ENCODE results near the gene HES2.
"Not testable (repeated sequence)": the region's sequence is repeated elsewhere in the genome, so short reads cannot be mapped to it uniquely, and the experiment has no call there.

Gene HES2, protein sequence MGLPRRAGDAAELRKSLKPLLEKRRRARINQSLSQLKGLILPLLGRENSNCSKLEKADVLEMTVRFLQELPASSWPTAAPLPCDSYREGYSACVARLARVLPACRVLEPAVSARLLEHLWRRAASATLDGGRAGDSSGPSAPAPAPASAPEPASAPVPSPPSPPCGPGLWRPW

DNA sequence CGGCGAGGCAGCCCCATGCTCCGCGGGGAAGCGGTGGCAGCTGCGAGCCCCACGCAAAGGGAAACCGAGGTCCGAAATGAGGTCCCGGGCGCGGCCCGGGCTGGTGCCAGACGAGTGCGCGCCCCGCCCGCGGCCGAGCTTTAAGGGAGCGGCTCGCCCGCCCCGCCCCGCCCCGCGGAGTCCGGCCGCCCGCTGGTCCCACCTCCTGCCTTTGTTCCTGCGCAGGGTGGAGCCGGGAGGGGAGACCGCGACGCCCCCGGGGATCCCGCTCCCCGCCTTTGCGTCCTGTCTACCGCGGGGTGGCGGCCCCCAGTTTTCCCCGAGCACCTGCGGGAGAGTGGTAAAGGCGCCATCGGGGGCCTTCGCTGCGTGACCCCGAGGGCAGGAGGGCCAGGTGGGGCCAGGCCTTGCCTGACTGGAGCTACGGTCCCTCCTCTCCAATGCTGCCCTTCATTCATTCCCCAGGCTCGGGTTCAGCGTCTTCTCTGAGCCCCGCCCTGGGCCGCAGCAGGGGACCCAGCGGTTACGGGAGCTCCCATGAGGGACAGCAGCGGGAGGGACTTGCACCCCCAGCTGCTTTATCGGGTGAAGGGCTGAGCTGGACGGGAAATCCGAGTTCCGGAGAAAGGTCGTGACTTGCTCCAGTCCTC, at the start of gene HES2:
Gene HES2, minus strand, starts transcription at position 116 of the 650 bp plus-strand sequence. Its CDS starts 99 bp downstream, at position 17.
- ATAC-seq: no peak
- no peak for DNase-seq

DNA sequence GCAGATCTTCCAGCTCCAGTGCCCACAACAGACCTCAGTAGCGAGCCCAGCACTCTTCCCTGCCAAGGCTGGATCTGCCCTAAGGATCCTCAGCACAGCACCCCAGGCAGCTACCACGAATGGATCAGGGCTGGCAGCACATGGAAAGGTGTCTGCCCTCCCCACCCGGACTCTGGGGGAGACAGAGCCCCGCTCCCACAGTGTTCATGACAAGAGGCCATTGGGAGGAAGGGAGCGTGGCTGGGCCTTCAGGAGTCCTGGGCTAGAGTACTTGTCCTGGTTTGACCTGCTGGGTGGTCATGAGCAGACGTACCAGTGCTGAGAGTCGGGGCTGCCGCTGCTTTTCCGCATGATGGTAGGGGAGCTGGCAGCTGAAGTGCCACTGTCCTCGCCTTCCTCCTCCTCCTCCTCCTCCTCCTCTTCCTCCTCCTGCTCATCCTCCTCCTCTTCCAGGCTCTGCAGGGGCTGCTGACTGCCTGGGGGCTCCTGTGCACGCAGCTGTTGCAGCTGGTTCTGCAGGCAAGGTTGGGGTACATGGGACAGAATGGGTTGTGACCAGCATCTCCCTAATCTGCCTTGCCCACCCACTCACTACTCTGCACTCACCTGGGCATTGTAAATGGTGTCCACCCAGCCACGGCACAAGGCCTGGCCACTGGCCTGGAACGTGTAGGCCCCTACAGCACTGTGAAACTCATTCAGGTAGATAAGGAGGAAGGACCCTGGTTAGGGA, 49.2 kb upstream of the HES2 start:
- DNase-seq (no peak), ATAC-seq (no peak)

DNA sequence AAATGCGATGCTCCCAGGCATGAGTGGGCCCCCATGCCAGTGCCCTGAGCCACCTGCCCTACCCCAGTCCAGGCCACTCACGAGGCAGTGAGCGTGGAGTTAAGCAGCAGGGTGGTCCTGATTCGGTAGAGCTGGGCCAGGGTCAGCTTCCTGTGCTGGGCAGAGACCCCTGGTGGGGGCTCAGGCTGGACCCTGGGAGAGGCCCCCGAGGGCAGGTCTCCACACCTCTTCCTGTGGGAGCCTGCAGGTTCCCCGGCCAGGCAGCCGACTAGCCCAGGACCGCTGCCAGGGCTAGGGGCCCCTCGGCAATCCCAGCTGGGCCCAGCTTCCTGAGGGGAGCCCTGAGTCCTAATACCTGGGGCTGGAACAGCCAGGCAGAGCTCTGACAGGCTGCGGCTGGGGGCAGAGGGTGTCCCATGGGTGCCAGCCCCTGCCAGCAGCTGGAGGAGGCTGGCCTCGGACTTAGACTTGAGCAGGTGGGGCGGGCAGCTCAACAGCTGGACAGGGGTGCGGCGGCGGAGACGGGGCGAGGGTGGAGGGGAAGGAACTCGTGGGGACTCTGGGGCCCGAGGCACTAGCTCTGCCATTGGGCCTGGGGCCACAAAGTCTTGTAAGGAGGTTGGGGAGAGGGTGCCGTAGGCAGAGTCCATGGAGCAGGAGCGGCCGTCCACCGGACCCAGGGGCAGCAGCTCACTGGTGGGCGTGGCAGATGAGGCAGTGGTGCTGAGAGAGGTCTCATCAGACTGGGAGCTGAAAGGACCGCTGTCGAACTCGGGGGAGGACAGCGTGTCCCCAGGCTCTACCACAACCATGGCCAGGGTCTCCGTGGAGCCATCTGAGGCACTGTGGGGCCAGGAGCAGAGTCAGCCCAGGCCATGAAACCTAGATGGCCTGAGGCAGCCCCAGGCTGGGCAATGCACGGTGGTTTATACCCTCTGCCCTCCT, 48.3 kb upstream of the HES2 start:
- ATAC-seq: no peak

DNA sequence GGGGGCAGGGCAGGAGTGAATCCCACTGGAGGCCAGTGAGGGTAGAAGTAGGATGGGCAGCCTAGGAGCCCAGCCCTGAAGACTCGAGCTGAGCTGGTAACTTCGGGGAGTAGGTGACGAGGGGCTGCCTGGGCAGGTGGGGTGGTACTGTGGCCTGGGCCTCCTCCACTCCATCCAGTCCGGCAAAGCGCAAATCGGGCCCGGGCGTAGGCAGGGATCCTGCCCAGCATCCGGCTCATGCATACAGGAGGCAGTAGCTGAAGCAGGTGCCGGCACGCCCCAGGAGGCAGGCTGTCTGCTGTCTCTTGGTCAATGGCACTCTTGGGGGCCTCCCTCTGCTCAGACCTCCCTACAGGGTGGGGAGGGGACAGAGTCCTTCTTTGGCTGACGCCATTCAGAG, 47.5 kb upstream of the HES2 start:
- ATAC-seq (no peak), DNase-seq (no peak)

More for the DNA sequence above, 48.3 kb upstream of the HES2 start:
- DNase-seq: no peak

DNA sequence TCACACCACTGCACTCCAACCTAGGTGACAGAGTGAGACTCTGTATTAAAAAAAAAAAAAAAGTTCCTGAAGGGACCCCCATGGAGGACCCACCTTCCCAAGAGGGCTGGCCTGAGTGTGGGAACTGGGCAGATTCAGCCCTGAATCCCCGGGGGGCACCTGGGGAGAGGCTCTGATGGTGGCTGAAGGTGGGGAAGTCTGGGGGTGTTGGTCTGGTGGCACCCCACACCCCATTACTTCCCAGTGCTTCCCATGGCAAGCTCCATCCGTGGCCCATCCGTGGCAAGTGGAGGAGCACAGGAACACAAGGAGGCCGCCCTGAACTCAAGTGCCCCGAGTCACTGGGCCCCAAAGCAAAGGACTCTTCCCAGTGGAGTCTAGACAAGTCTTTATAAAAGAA, 47.0 kb upstream of the HES2 start:
- DNase-seq: no peak
- ATAC-seq: no peak

DNA sequence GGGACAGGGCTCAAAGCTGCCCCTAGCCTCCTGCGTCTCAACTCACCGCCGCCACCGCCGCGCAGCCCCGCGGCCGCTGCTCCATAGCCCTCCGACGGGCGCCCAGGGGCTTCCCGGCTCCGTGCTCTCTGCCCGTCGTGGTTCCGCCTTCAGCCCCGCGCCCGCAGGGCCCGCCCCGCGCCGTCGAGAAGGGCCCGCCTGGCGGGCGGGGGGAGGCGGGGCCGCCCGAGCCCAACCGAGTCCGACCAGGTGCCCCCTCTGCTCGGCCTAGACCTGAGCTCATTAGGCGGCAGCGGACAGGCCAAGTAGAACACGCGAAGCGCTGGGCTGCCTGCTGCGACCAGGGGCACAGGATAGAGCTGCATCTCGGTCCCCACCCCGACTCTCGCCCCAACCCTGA, 46.3 kb upstream of the HES2 start, which contains the start of gene TNFRSF25:
Gene TNFRSF25, minus strand, starts transcription at position 151 of the 400 bp plus-strand sequence. Its CDS starts 66 bp downstream, at position 85.
- ATAC-seq (peak; percentile 73), DNase-seq (peak; percentile 74)

DNA sequence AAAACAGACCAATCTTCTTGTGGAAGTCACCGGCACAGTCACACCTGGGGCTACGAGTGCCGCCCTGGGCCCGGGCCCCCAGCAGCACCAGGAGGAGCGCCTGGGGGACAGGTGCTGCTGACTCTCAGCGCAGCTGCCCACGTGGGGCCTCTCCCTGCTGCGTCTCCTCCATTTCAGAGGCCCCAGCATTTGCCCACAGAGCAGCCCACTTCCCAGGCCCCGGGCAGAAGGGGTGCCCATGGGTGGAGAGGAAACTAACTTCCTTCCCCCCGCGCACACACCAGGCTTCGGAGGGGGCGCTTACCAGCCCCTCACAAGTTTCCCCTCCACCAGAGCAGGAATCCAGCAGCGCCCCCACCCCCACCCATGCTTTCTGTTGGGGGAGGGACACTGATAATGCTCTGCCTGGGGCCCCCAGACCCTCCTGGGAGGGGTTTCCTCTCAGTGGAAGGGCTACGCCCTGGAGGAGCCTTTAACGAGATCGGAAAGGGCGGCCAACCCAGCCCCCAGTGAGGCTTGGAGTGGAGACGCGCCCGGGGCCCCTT, 45.8 kb upstream of the HES2 start:
- ATAC-seq (peak; percentile 32), DNase-seq (peak; percentile 55)

DNA sequence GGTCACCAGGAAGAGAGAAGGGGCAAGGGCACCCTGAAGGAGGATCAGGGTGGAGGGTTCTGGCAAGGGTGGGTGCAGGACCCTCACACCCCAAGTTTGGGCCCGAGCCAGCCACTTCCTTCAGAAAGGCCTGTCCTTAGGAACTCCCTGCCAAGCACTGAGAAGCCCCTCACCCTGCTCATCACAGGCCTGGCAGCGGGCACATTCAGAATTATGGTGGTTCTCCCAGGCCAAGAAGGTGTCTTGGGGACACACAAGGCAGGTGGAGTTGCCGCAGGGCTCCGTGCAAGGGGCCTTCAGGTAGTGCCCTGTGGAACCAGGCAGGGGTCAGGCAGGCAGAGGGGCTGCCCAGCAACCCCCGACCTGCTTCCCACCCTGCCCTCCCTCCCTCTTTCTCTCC, 45.2 kb upstream of the HES2 start:
- no peak for ATAC-seq

DNA sequence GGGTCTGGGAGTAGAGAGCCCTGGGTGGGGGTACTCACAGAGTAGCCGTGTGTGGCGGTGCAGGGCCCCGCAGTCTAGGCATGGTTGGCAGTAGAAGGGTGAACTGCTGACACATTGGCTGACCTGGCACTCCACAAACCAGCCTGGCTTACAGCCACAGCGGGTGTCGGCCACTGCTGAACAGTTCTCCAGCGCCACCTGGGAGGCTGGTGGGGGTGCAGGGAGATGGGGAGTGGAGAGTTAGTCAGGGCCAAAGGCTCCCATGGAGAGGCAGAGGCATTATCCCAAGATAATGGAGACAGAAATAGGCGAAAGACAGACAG, 44.8 kb upstream of the HES2 start:
- ATAC-seq (peak; percentile 12), DNase-seq (peak; percentile 62)

More for the DNA sequence above, 45.2 kb upstream of the HES2 start:
- no peak for DNase-seq

DNA sequence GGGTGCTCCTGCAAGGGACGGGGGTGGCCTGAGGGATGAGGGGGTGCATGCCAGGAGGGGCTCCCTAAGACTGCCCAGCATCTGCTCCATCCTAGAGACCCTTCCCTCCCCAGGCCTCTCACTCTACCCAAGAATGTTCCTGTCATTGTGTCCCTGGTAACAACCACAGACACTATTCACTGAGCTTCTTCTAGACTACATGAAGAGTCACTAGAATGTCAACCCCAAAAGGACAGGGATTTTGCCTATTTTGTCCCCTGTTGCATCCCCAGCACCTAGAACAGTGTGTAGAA, 43.3 kb upstream of the HES2 start:
- ATAC-seq (no peak), DNase-seq (no peak)

DNA sequence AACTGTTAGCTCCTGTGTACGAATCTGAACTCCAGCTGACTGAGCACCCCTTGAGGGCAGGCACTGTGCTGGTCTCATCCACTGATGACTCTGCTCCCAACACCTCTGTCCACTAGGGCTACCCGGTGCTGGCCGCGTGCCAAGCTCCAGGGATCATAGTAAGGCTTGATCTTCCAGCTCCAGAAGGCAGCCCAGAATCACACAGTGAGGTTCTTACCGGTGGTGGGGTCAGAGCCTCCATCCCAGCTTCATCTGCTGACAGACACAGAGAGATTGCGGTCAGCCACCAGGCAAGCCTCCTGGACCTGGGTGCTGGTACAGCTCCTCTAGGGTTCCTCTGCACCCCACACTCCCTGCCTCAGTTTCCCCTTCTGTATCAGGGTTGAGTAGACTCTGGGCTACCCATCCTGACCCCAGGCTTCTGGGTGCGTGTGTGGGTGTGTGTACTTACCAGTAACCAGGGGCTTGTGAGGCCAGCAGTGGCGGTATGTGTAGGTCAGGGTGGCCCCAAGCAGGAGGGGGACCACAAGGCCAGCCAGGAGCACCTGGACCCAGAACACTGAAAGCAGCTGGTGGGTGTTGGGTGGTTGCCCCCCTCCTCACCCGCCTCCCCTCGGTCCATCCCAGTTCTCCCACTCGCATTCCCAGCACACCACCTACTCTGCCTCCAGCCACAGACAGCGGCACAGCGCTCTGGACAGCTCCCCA, 42.8 kb upstream of the HES2 start:
- DNase-seq (no peak), ATAC-seq (no peak)

DNA sequence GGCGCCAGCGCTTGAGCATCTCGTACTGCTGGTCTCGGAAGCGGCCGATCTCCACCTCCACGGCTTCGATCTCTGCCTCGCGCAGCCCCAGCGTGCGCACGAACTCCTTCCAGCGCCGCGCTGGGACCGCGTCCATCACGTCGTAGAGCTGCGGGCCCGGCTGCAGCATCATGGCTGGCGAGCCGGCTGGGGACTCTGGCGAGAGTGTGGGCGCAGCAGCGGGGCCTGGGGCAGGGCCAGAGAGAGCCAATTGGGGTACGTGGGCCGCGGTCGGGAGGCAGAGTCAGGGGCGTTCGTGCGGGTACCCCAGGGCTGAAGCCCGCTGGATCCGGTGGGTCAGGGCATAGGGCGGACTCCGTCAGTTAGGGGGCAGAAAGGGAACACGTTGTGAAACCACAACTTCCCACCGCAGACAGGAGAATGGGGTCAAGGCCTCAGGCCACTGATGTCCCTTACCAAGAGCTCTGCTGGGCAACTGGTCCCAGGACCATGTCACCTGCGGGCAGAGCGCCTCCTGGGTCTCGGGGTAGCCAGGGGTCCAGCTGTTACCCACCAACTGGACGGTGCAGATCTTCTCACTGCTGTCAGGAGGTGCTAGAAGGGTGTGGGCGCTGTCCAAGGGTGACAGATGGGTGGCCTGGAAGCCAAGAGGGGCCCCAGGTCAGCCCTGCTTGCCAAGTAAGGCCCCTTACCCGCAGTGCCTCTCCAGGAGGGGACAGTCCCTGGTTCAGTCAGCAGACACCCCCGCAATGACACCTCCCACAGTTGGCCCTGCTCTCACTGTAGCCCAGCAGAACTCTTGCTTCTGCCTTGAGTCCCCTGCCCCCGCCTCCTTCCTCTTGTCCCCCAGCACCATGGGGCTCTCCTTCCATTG, 42.1 kb upstream of the HES2 start:
- no peak for ATAC-seq
- no peak for DNase-seq

DNA sequence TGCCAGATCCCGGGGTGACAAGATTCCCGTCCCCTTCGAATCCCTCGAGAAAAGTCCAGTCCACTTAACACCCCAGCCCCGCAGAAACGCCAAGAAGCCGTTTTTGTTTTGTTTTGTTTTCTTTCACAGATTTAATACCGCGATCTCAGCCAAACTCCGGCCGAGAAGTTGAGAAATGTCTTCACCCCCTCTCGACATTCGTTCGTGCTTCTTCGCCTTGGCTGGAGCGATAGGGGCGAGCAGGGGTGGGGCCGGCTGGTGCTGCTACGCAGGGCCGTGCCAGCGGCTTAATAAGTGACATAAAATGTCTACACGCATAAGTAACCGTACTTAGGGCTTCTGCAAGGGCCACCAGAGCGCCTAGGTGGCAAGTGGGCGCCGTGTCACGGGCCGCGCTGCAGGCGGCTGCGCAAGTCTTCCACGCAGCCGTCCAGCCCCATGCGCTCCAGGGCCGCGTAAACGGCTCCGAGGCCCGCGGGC, 41.4 kb upstream of the HES2 start:
- DNase-seq (no peak), ATAC-seq (no peak)

DNA sequence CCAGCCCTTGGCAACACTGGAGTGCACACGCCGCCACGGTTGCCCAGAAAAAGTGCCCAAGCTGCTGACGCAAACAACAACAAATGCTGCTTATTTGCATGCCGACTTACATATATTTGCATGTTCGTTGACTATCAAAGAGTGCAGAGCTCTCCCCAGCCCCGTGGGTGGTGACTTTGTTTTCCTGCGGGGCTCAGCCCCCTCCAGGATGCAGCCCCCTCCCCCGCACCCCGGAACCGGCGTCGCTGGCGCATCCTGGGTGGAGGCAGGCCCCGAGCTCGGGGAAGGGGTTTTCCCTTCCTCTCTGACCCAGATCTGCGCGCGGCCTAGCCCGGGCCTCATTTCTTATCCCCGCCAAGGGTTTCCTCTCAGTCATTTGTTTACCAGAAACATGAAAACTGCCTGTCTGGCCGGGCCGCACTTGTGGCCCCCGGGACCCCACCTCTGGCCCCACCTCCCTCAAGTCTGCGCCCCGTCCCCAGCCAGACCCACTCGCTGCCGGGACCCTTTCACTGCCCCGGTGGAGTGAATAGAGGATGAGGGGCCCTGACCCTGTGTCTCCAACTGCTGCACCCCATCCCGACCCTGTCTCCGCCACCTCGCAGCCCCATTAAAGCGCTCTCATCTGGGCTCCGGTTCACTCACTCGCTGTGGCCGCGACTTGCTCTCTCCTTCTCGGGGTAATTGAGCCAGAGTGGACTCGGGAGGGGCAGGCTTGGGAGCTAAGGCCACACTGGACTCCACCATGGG, 40.8 kb upstream of the HES2 start:
- ATAC-seq (peak; percentile 81), DNase-seq (peak; percentile 81)

DNA sequence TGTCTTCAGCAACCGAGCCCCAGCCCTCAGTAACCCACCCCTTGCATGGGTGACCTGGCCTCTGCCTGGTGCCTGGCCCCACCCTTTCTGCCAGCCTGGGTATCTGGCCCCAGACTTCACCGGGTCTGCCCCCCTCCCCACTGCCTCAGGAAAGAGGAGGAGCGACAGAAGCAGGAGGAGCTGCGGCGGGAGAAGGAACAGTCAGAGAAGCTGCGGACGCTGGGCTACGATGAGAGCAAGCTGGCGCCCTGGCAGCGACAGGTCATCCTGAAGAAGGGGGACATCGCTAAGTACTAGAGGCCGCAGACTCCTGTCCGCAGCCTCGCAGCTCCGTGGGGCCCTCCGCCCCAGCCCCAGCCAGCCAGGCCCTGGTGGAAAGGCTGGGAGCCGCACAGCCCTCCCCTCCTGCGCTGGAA, 40.1 kb upstream of the HES2 start:
- ATAC-seq: peak; percentile 14
- peak; percentile 51 for DNase-seq

DNA sequence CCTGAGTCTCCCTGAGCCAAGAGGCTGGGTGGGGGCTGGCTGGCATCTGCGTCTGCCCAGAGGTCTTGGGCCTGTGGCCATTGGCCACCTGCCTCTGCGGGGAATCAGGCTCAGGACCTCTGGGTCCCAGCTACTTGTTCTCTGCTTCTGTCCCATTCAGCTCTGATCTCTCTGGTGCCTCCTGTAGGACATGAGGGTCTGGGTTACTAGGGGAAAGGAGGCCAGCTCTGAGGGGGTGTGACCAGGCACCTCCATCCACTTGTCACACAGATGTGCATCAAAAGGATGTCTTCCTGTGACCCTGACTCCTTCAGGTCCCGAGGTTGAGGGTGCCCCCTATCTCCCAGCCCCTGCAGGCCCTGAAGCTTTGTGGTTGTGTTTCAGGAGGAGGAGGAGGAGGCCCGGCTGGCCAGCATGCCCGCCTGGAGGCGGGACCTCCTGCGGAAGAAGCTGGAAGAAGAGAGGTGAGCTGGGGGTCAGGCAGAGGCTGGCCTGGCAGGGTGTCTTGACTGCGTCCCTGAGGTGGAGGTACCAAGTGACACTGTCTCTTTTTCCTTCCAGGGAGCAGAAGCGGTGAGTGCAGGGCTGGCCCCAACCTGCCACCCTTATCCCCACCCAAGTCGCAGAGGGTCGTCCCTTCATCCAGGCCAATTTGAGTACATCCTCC, 37.2 kb upstream of the HES2 start:
- no peak for ATAC-seq
- DNase-seq: no peak

DNA sequence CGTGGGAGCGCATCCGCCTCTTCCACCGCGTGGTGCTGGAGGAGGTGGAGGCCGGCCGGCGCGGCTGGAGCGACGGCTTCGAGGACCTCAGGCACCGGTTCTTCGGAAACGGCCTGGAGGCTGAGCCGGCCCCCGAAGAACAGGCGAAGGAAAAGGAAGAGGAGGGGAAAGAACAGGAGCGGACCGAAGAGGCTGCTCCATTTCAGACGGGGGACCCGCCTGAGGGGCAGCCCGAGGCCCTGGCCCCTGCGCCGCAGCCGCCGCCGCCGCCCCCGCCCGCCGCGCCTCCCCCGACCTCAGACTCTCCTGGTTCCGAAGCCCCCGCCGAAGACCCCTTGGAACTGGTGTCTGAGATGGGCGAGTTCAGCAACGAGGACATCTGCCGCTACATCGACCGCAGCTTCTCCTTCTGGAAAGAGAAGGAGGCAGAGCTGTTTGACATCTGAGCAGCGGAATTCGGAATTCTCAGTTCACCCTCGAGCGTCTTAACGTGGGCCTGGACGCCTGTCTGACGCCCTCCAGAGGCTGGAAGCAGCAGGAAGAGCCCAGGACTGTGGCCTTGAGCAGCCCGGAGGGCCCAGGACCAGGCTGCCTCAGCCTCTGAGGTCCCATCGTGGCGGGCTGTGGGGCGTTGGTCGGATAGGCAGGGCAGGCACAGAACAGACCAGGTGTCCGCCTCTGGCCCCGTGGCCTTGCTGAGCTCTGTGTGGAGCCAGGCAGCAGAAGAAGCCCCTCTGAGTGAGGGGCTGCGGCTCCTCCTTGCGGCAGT, 36.2 kb upstream of the HES2 start:
- not testable (repeated sequence) for ATAC-seq, DNase-seq

Data from stimulated activated naive CD8-positive, alpha-beta T cell treated with anti-CD3 and anti-CD28 coated beads, Interleukin-15, Interleukin-2, amounts not matched to agents 100 U/mL and 50 U/mL, for 24 hours (primary cell).